GM19099 (cell line): Measurements from ENCODE around the gene MAP1B.

ENCODE experiments used
- POLR2A ChIP-seq: IDR thresholded peaks from 3 replicates; pipeline ENCODE4 v1.6.1; 2011; ENCODE audit warnings: low read depth; ENCODE audit not compliant: insufficient read length; ENCODE audit errors: extremely low read depth

The MAP1B gene

DNA sequence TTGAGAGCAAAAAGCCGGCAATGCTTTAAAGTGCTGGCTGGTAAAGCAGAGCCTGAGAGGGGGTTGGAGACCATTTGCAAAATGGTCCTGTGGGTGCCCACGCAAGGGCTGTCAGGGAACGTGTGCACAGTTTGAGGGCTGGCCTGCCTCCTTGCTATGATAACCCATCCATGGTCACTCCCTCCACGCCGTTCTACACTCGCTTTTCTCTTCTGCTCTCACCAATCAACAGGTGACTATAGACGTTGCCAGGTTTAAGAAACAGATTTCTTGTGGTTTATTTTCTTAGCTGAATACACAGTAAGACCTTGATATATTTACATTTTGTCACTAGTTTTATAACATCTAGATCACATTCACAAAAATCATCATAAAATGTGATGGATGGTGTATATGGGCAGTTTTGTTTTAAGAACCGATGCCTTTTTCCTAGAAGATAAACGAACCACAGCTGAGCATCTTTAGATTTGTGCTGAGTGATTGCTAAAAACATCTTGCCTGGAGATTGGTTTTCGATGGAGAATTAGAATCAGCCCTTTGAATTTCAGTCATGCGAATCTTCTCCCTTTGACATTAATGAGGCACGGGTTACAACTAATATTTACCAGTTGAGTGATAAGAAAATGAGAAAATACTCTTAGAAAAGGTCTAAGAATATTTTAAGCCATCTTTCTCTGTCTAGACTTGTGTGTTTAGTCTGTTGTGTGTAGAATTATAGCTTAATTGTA, 13.9 kb downstream of the MAP1B start:
- TF ChIP-seq POLR2A: no peak

DNA sequence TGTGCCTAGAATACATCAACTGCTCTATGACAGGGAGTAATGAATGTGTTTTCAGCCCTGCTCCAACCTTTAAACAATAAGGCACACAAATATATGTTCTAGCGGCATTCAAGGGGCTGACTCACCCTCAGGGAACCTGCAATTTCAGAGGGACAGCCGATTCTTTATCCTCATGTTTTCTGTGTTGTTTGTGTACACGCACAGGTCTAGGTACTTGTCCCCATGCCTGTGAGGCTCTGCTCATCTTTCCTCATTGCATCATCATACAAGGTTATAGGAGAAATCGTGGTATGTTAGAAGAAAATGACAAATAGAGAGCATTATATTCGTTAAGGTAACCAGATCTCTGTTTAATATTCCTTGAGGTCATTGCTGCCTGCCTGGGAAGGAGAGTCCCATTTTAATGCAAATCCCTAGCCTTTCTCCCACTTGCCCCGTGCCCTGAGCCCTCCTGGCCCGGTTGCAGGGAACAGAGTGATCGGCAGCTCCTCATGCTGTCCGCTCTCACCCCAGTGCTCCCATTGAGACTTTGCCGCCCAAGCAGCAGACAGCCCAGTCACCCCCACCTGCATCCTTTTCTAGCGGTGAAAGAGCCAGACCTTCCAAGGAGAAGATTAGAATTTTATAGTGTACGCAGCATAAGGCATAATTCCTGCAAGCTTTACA, 14.6 kb downstream of the MAP1B start:
- TF ChIP-seq POLR2A: no peak

DNA sequence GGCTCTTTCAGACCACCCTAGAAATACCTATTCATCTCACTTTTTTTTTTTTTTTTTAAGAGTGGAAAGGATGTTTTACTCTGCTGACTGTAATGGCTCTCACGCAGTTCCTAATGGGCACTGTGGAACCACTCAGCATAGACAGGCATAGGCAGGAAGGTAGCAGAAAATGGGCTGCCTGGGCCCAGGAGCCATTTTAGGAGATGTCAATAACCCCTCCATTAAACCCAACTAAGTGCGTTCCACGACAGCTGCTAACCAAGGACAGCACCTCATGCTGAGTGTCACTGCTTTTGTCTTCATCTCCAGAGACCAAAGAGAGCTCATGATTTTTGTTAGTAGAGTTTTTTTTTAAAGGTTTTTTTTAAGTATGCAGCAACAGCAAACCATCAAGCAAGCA, 15.3 kb downstream of the MAP1B start:
- no peak for TF ChIP-seq POLR2A

DNA sequence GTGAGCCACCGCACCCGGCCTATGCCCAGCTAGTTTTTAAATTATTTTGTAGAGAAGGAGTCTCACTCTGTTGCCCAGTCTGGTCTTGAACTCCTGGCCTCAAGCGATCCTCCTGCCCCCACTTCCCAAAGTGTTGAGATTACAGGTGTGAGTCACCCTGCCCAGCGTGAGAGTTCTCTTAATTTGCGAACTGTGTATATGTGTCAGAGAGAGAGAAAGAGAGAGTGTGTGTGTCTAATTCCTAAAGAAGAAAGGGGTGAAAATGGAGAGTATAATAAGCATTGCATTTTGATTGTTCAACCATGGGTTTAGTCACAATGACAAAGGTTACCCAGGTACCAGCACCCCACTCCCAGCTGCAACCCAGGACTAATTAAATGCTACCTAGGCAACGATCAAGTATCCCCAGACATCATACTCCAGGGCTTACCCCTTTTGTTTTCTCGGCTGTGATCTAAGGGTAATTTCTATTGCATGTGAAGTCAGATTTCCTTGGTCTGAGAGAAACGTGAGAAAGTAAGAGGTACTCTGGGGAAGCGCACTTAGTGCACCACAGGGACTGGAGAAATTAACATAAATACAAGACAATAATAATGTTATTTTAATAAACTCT, 16.6 kb downstream of the MAP1B start:
- TF ChIP-seq POLR2A: no peak

DNA sequence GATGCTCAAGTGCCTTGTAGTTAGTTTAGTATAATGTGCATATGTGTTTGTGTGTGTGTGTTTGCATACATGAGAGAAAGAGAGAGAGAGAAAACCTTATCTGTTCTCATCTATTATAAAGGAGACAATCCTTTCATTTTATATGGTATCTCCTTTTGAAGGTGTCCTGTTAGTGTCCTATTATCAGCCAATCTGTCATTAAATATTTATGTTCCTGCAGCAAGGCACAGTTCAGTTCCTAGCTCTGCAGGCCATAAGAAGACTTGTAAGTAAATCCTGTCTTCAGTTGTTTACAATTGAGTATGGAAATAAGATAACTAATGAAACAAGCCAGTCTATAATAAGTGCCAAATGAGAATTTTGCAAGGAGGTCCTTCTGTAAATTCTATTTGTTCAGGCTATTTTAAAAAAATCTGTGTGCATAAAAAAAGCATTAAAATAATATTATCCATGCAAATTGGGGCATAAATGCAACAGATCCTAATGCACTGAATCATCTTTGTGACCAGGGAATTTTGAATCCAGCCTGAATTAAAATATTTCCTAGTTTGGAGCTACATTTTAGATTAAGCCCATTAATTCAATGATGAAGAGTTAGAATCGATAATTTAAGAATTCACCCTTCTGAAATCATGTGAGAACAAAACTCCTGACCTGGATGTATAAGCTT, 18.1 kb downstream of the MAP1B start:
- TF ChIP-seq POLR2A: no peak

DNA sequence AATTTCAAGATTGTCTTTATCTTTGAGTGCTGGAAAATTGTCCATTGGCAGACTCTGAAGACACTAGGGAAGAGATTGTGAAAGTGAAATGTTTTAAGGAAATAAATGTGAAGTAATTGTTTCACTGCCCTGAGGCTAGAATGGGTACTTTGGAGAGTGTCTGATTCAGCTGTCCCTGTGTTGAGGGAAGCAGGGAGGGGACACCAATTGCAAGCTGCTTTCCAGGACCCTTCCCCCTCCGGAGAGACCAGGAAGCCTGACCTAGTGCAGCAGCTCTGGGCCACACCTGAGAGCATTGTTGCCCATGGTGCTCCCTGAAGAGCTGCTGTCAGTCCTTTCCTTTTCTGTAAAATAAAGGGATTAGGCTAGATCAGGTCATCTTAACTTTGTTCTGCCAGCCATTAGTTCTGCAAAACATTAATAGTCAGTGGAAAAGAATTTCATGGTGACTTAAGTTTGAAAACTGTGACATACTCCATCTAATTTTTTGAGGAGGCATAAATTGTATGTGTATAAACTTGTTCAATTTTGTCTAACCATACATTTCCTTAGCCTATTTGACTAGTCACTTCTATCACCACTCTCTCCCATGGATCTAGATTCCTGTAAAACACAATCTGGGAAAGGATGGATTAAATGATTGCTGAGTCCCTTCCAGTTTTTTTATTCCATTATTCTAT, 18.8 kb downstream of the MAP1B start:
- no peak for TF ChIP-seq POLR2A

DNA sequence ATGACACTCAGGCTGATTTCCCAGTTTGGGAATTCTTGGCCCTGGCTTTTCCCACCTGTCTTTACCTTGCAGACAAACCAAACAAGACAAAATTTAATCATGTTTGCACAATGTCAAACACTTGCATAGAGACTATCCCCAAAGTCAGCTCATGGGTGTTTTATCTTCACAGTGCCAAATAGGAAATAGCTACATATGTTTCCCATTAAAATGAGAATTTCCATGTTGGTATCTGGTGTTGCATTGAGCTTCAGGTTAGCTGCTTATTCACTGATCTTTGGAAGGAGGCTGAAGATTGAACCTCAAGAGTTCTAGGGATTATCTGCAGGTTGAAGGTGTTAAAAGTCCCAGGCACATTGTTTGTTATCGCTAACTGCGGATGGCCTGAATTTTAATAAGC, 19.5 kb downstream of the MAP1B start:
- no peak for TF ChIP-seq POLR2A

DNA sequence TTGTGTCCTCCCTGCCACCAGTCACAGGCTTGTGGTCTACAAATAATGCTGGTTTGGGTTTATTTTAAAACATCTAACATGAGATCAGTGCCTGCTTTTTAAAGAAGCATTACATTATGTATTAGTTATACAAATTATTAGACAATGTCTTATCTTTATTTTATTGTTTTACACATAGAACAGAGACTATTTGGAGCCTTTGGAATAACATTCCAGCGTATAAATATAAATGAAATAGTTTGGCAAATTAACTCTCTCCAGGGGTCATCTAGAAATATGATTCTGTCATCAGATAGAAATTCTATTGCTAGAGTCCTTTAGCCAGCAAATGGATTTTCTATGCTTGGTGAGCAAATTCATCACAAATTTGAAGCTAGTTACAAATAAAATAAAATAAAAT, 22.4 kb downstream of the MAP1B start:
- TF ChIP-seq POLR2A: no peak

DNA sequence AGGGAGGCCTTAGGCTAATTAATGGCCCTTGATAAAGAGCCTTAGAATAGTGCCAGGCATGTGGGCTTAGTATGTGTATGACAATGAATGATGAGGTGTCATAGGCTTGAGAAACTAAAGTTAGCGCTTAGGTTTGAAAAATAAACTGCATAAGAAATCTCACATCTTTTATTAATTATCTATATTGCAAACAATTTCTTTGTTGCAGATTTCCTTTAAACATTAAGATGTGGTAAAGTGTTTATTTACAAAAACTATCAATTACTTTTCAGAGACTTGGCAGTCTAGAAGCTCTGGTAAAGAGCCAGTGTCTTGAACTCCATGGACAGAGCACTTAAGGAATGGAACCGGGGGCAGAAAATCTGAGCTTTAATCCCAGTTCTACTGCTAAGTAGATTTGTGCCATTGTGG, 23.1 kb downstream of the MAP1B start:
- TF ChIP-seq POLR2A: no peak

DNA sequence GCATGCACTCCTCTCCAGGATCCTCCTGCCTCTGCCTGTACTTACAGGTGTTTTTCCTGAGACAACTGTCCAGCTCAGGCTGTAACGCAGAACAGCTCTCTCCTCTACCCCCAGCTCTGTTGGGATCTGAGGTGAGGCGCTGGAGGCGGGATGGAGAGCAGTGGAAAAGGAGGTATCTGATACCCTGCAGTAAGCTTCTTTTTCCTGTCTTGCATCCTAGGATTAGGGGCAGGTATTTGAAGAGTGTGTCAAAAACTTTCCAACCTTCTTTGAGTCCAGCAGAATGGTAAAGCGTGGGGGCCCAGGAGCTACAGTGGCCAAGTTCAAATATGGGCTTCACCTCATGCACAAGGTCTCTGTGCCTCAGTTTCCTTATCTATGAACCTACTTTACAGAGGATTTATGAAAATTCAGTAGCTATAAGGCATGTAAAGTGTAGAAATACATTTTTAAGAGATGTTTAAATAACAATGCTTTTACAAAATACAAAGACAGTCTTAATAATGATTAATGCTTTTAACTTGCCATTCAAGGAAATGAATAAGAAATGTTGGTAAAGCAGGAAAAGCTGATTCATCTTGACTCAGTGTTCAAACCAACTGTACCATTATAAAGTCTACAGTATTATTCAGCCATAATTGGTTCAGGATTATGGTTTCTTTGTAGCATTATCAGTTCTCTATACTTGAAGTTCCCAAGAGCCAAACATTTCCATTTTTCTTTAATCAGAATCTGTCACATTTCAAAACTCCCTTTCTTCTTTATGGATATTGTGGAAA, 26.1 kb downstream of the MAP1B start:
- TF ChIP-seq POLR2A: no peak

DNA sequence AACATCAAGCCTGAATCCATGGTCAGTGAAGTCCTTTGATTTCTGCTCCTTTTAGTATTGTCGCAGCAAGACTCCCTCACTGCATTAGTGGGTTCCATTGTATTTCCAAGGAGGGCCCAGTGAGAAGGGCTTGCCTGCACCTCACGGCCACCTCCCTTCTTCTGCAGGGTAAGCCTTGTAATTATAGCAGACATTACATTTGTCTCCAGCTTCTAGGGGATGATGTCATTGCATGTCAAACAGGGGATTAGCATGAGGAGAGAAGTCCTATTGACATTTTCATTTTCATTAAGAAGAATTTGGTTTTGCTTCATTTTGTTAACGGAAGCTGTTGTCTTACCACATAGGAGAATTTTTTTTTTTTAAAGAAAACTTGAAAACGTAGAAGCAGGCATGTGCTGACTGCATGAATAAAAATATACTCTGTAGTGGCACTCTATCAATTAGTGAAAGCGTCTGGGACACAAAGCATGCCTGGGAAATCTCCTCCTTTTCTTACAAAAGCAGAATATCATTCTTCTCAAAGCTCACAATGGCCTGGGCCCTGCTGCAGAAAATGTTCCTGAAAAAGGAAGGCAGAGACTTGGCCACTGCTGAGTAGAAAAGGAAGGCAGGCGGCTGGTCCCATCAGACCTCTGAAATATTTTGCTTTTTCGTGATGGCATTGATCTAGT, 27.1 kb downstream of the MAP1B start:
- no peak for TF ChIP-seq POLR2A

DNA sequence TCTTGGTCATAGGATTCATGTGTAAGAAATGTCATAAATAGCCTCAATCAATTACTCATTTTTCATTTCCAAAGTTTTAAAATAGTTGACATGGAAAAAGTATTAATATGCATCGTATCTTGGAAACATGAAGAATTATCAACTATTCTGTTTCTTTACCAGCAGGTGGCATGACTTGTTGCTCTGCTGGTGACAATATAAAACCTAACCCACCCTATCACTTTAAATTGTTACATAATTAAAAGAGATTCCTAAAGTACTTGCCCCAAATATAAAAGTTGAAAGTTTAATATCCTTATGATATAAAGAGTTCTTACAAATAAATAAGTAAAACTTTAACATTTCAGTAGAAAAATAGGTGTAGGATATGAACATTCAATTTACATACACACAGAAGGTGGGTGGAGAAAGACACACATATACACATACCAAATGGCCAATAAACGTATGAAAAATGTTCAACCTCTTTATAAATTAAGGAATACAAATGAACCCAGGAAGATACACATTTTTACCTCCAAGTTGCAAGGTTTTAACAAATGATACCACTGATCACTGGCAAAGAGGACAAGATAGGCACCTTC, 30.6 kb downstream of the MAP1B start:
- TF ChIP-seq POLR2A: no peak

DNA sequence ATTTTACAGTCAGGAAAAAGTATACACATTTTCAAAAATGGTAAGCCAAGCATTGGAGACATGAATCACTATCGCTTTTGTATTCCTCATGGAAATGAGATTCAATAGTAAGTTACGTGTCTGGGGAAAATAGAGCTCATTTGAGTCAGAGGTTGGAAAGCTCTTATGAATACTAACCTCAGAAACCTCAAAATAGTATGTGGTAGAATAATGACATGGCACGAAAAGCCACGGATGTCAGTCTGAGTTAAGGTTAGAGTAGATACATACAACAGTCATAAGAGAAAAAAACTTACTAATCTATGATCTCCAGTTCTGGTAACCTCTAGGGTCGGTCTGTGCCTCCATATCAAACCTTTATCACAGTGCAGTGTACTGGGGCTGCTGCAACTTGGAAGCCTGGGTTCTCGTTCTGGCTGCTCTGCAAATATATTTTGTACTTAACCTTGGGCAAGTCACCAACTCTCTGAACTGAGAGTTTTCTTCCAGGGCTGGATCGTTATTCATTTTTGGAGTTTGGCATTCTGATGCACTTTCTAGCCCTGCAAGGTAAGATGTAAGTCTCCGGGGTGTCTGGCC, 31.8 kb downstream of the MAP1B start:
- TF ChIP-seq POLR2A: no peak
